ENCODE results near the gene PDE2A.

The PDE2A gene

DNA sequence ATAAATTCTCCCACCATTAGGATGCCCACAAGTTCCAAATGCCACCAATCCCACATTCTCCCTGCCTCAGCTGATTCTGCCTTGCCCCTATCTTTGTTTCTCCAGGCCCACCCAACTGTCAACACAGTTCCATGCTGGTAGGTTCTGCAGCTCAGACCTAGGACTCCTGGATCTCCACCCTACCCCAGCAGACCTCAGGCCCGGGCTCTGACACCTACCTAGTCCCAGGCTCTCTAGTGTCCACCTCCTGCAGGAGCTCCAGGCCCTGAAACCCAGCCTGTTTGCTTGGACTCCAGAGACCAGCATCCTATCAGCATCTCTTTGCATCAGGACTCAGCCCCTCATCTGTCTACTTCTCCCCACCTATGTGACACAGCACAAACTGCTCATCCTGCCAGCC, 86.5 kb downstream of the PDE2A start:
- no peak for DNase-seq

GRCh38 chr11:72586321-72587090, 87.7 kb downstream of the PDE2A start:
- DNase-seq: no peak

GRCh38 chr11:72585762-72586311, 88.4 kb downstream of the PDE2A start:
- peak; percentile 55 for DNase-seq

DNA sequence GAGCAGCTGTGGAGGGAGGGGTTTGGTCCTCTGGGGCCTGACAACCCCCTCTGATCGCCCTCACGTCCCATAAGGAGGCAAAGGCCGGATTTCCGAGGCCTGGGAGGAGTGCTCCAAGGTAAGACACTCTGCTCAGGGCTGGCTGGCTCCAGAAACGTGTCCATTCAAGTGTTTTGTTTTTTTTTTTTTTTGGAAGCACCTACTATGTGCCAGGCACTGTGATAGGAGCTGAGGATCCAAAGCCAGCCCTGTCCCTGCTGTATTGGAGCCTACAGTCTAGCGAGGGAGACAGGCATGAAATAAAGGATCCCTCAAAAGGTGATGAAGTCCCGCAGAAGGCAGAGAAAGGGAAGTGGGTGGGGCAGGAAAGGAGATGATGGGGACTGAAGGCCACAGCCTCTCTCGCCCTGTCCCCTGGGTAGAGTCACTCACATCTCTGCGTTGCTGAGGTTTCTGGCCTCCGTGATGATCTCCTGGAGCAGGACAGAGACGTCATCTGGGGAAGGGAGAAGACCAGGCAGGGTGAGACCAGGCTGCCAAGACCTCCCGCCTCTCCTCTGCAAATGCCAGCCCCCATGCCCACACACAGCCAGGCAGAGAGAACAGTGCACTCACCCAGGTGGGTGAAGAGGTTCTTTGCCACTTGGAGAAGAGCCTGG, 89.2 kb downstream of the PDE2A start:
- no peak for DNase-seq

- DNase-seq: no peak
Measured at GRCh38 chr11:72584293-72584938, 89.8 kb downstream of the PDE2A start.

GRCh38 chr11:72583616-72584292, 90.5 kb downstream of the PDE2A start:
- no peak for DNase-seq

DNA sequence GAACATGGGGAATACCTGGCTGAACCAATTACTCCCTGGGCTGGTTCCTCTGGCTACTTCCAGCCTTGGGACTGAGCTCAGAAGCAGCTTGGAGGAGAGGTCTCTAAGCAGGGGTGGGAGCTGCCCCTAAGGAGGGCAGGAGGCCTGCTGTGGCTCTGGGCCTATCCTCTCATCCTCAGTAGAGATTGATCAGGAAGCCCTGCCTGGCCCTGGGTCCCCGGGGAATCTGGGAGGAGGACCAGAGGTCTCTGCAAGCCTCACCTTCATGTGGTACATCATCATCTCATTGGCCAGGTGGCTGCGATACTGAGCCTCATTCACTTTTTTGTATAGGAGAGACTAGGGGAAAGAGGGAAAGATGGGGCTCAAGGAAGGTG, 91.1 kb downstream of the PDE2A start:
- DNase-seq: no peak

- DNase-seq: no peak
Measured at GRCh38 chr11:72582206-72583176, 91.7 kb downstream of the PDE2A start.

DNA sequence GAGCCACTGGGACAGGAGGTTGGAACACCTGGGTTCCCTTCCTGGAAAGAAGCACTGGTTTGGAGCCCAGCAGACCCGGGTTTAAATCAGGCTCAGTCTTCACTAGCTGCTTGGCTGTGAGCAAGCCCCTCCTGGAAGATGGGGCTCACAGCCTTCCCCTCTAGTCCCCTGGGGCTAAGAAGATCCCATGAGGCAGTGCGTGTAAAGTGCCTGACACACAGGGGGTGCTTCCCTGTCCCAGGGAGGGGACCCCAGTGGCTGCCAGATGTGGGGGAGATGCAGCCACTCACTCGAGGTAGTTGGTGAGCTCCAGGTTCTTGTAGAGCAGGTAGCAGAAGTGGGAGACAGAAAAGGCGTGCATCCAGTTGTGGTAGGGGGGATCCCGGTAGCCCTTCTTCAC, 93.2 kb downstream of the PDE2A start:
- DNase-seq: no peak

- no peak for DNase-seq
Measured at GRCh38 chr11:72580642-72580950, 93.6 kb downstream of the PDE2A start.

- DNase-seq: no peak
Measured at GRCh38 chr11:72579816-72580641, 94.2 kb downstream of the PDE2A start.

DNA sequence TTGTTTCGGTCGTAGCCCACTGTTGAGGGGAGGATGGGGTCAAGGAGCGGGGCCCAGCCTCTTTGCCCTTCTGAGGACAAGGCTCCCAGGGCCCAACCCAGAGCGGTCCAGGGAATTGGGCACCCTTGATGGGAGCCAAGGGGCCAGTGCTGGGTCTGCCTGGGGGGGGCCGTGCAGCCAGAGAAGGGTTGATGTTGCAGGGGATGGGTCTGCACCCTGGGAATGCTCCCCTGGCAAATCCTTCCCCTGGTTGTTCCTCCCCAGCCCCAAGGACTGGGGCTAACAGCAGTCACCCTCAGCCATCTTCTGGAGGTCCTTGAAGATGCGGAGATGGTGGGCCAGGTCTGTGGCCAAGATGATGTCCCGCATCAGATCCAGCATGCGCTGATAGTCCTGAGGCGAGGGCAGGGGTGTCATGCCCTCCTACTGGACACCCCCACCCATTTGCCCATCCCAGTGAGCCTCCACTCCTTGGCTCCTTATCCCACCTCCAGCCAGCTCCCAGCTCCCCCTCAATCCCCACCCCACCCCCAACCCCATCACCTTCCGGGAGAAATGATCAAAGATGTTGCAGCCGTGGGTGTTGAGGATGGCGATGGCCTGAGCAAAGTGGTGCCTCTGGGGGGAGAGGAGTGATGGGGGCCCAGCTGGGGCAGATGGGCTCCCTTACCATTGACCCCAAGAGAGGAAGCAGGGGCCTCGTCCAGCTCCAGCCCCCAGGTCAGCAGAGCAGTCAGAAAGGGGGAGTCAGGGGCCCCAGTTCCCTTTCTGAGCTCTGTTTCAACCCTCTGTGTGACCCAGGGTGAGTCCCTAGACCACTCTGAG, 95.0 kb downstream of the PDE2A start:
- DNase-seq: no peak

GRCh38 chr11:72578566-72578965, 95.7 kb downstream of the PDE2A start:
- DNase-seq: no peak

GRCh38 chr11:72578051-72578450, 96.2 kb downstream of the PDE2A start:
- DNase-seq: no peak

GRCh38 chr11:72577271-72577721, 96.9 kb downstream of the PDE2A start:
- no peak for DNase-seq

- DNase-seq: no peak
Measured at GRCh38 chr11:72576661-72577060, 97.6 kb downstream of the PDE2A start.

GRCh38 chr11:72576243-72576595, 98.0 kb downstream of the PDE2A start:
- no peak for DNase-seq

GRCh38 chr11:72575533-72576242, 98.5 kb downstream of the PDE2A start:
- no peak for DNase-seq
